GM19328 (cell line): ENCODE data around the gene DVL2.

Source experiments
- ATAC-seq: cut with Tn5 transposase; IDR thresholded peaks from one replicate; pipeline ENCODE4 v1.9.1; 2021; ENCODE audit warnings: mild to moderate bottlenecking, moderate library complexity; ENCODE audit not compliant: unreplicated experiment

Gene DVL2

GRCh38 chr17:7220593-7221277 lies 13.6 kb downstream of the DVL2 start:
- no peak for ATAC-seq

- ATAC-seq = no peak
Observed at GRCh38 chr17:7219812-7220592, 14.3 kb downstream of the DVL2 start, which contains the start of the genes ACADVL and DLG4. ACADVL (plus strand) TSS chr17:7219938; CDS start chr17:7219985, 47 bp downstream. DLG4 (minus strand) TSS chr17:7219836.

GRCh38 chr17:7219229-7219811 lies 15.0 kb downstream of the DVL2 start:
- ATAC-seq = no peak

- no peak for ATAC-seq
Observed at GRCh38 chr17:7218758-7219157, 15.6 kb downstream of the DVL2 start.

GRCh38 chr17:7218166-7218565 lies 16.2 kb downstream of the DVL2 start:
- ATAC-seq = no peak

GRCh38 chr17:7217113-7217987 lies 17.0 kb downstream of the DVL2 start:
- no peak for ATAC-seq

- no peak for ATAC-seq
Observed at GRCh38 chr17:7216242-7217112, 17.8 kb downstream of the DVL2 start.

- no peak for ATAC-seq
Observed at GRCh38 chr17:7215652-7216180, 18.6 kb downstream of the DVL2 start.

GRCh38 chr17:7215136-7215638 lies 19.1 kb downstream of the DVL2 start:
- ATAC-seq = no peak

- ATAC-seq = peak; percentile 68
Observed at GRCh38 chr17:7214300-7215135, 19.8 kb downstream of the DVL2 start.

- ATAC-seq = no peak
Observed at GRCh38 chr17:7213895-7214299, 20.4 kb downstream of the DVL2 start.

- ATAC-seq = no peak
Observed at GRCh38 chr17:7211491-7212273, 22.6 kb downstream of the DVL2 start.

GRCh38 chr17:7208754-7209460 lies 25.4 kb downstream of the DVL2 start:
- ATAC-seq = no peak

- ATAC-seq = no peak
Observed at GRCh38 chr17:7208027-7208571, 26.2 kb downstream of the DVL2 start.

GRCh38 chr17:7207120-7208001 lies 27.0 kb downstream of the DVL2 start:
- no peak for ATAC-seq

GRCh38 chr17:7205561-7205960 lies 28.8 kb downstream of the DVL2 start:
- no peak for ATAC-seq
